ENCODE results near the gene TNFRSF8.

DNA sequence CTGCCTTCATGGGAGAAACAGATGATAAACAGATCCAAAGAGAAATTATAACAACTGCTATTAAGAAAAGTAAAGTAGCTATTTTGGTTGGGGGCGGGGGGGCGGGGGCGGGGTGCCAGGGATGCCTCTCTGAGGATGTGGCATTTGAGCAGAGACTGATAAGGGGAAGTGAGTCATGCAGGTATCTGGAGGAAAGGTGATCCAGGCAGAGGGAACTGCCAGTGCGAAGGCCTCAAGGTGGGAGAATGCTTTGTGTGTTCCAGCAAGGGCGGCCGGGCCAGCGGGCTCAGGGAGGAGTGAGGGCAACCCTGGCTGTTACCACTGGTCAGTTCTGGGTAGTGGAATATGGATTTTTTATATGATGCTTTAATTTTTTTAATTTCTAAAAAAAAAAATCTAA is 96.7 kb downstream of the TNFRSF8 start:
- TF ChIP-seq, protein P1, sequence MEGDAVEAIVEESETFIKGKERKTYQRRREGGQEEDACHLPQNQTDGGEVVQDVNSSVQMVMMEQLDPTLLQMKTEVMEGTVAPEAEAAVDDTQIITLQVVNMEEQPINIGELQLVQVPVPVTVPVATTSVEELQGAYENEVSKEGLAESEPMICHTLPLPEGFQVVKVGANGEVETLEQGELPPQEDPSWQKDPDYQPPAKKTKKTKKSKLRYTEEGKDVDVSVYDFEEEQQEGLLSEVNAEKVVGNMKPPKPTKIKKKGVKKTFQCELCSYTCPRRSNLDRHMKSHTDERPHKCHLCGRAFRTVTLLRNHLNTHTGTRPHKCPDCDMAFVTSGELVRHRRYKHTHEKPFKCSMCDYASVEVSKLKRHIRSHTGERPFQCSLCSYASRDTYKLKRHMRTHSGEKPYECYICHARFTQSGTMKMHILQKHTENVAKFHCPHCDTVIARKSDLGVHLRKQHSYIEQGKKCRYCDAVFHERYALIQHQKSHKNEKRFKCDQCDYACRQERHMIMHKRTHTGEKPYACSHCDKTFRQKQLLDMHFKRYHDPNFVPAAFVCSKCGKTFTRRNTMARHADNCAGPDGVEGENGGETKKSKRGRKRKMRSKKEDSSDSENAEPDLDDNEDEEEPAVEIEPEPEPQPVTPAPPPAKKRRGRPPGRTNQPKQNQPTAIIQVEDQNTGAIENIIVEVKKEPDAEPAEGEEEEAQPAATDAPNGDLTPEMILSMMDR (IDR thresholded peaks at IDR 0.05), result no peak
- no peak for TF ChIP-seq POLR2A (IDR thresholded peaks at IDR 0.05)

Measured in adrenal gland (tissue), 5 donors.